H1 (cell line): ENCODE measurements around the gene WASHC2A. TPM values are rescaled to one million over a fixed set of nuclear protein-coding genes. Genes with fewer than 3 reads are reported as not detected.
A peak's percentile ranks its signal among the peaks of the same experiment; 100 is the strongest.

Experiments used
- CTCF ChIA-PET: fragments of 300-600 bp; sonication (Branson Sonifier 250); formaldehyde crosslinking; loops from one replicate; lab custom pipeline; 2021; ENCODE audit not compliant: partially characterized antibody; lab: Charles Lee
- POLR2A ChIA-PET: fragments of 300-600 bp; sonication (Branson Sonifier 250); formaldehyde crosslinking; loops from one replicate; lab custom pipeline; 2021; ENCODE audit warnings: inconsistent platforms; ENCODE audit not compliant: partially characterized antibody; lab: Charles Lee
- DNase-seq, 2 experiments: peaks; one replicate each; pipeline versions ENCODE4 v3.0.0 to v3.0.0-alpha.2; 2010 to 2022; ENCODE audit warnings: low spot score in 2 of 2, low read depth in 1 of 2, mixed read lengths in 1 of 2
- FAIRE-seq: peaks from 2 replicates; lab custom pipeline; 2011; peaks lifted over from hg19 to GRCh38; lab: Jason Lieb, UNC
- H2AFZ ChIP-seq: 2 replicates; pipeline ENCODE4 v1.8.1; 2012; ENCODE audit warnings: low read length, inconsistent platforms
- H2AK5ac ChIP-seq: 2 replicates; pipeline ENCODE4 v1.6.1; 2013; ENCODE audit warnings: low read depth, low read length
- H2BK120ac ChIP-seq: replicated peaks from 2 replicates; pipeline ENCODE3; 2013; ENCODE audit warnings: low read depth, low read length, inconsistent platforms
- H2BK12ac ChIP-seq: 2 replicates; pipeline ENCODE4 v1.6.1; 2013; ENCODE audit warnings: low read depth, low read length
- H2BK15ac ChIP-seq: 2 replicates; pipeline ENCODE4 v1.6.1; 2013; ENCODE audit warnings: low read length
- H2BK20ac ChIP-seq: 2 replicates; pipeline ENCODE4 v1.6.1; 2013; ENCODE audit warnings: low read length
- H2BK5ac ChIP-seq: 2 replicates; pipeline ENCODE4 v1.6.1; 2013; ENCODE audit warnings: low read depth, low read length
- H3K14ac ChIP-seq: 2 replicates; pipeline ENCODE4 v1.6.1; 2013; ENCODE audit warnings: inconsistent platforms; ENCODE audit not compliant: insufficient read length
- H3K18ac ChIP-seq: 2 replicates; pipeline ENCODE4 v1.6.1; 2013; ENCODE audit warnings: low read length; ENCODE audit errors: extremely low read depth
- H3K23ac ChIP-seq: 2 replicates; pipeline ENCODE4 v1.6.1; 2013; ENCODE audit warnings: inconsistent platforms; ENCODE audit not compliant: insufficient read length
- H3K23me2 ChIP-seq: 2 replicates; pipeline ENCODE4 v1.6.1; 2013; ENCODE audit warnings: low read depth, low read length
- H3K27ac ChIP-seq: 2 replicates; pipeline ENCODE4 v1.6.1; 2011; ENCODE audit warnings: low read depth, low read length, inconsistent platforms
- H3K27me3 ChIP-seq, 4 experiments: replicated peaks in 1 of 4; 1 replicate in 1 of 4; 2 replicates in 3 of 4; pipeline versions ENCODE4 v1.6.1 to v1.8.1; 2011 to 2013; ENCODE audit warnings: low read length in 3 of 4, mild to moderate bottlenecking in 3 of 4, inconsistent platforms in 2 of 4, mixed read lengths in 2 of 4, moderate library complexity in 1 of 4; ENCODE audit not compliant: control insufficient read depth in 3 of 4, insufficient read depth in 3 of 4; ENCODE audit errors: extremely low read depth in 1 of 4
- H3K36me3 ChIP-seq, 4 experiments: 2 replicates each; pipeline versions ENCODE4 v1.6.1 to v1.8.1; 2011 to 2013; ENCODE audit warnings: mild to moderate bottlenecking in 4 of 4, low read length in 3 of 4, moderate library complexity in 2 of 4, control low read depth in 1 of 4, inconsistent platforms in 1 of 4; ENCODE audit not compliant: insufficient read depth in 4 of 4, control insufficient read depth in 2 of 4
- H3K4ac ChIP-seq: replicated peaks from 2 replicates; pipeline ENCODE3; 2013; ENCODE audit warnings: low read length, low read depth, mixed read lengths, inconsistent platforms; ENCODE audit not compliant: insufficient read length
- H3K4me1 ChIP-seq, 4 experiments: replicated peaks in 1 of 4; 1 replicate in 1 of 4; 2 replicates in 3 of 4; pipeline versions ENCODE4 v1.6.1 to v1.8.1; 2011 to 2013; ENCODE audit warnings: low read length in 3 of 4, inconsistent platforms in 2 of 4, mixed read lengths in 1 of 4; ENCODE audit not compliant: insufficient read depth in 4 of 4, control insufficient read depth in 3 of 4
- H3K4me2 ChIP-seq, 2 experiments: 2 replicates each; pipeline versions ENCODE4 v1.6.1 to v1.8.1; 2011 to 2013; ENCODE audit warnings: low read depth in 2 of 2, low read length in 2 of 2, control low read depth in 1 of 2, inconsistent platforms in 1 of 2, mild to moderate bottlenecking in 1 of 2; ENCODE audit not compliant: insufficient read depth in 1 of 2
- H3K4me3 ChIP-seq, 4 experiments: fragments of 200-600, 300-600 bp in 1 of 4; sonication (generic), shearing (Covaris generic), sonication (Bioruptor Twin) in 1 of 4; 2 replicates each; pipeline versions ENCODE4 v1.5.1 to v1.8.1; 2011 to 2016; ENCODE audit warnings: low read length in 4 of 4, low read depth in 3 of 4, control low read depth in 2 of 4, inconsistent platforms in 2 of 4, mild to moderate bottlenecking in 2 of 4, mixed read lengths in 1 of 4, moderate library complexity in 1 of 4; ENCODE audit not compliant: insufficient read depth in 2 of 4; ENCODE audit errors: extremely low read depth in 1 of 4
- H3K56ac ChIP-seq: replicated peaks from 2 replicates; pipeline ENCODE3; 2013; ENCODE audit warnings: low read depth, mild to moderate bottlenecking, mixed read lengths, low read length, inconsistent platforms; ENCODE audit not compliant: insufficient read length
- H3K79me1 ChIP-seq: 2 replicates; pipeline ENCODE4 v1.6.1; 2013; ENCODE audit warnings: low read depth, low read length, control low read depth
- H3K79me2 ChIP-seq, 2 experiments: 2 replicates each; pipeline versions ENCODE4 v1.6.1 to v1.8.1; 2012 to 2013; ENCODE audit warnings: low read length in 2 of 2, mild to moderate bottlenecking in 2 of 2, inconsistent platforms in 1 of 2; ENCODE audit not compliant: insufficient read depth in 2 of 2, control insufficient read depth in 1 of 2
- H3K9ac ChIP-seq, 4 experiments: replicated peaks in 1 of 4; 1 replicate in 1 of 4; 2 replicates in 3 of 4; pipeline versions ENCODE4 v1.6.1 to v1.8.1; 2011 to 2013; ENCODE audit warnings: low read depth in 3 of 4, low read length in 3 of 4, control low read depth in 2 of 4, mild to moderate bottlenecking in 2 of 4, moderate library complexity in 2 of 4, inconsistent platforms in 1 of 4; ENCODE audit errors: extremely low read depth in 1 of 4
- H3K9me3 ChIP-seq, 2 experiments: 2 replicates each; pipeline versions ENCODE4 v1.6.1 to v1.8.1; 2012 to 2013; ENCODE audit warnings: mild to moderate bottlenecking in 2 of 2, moderate library complexity in 2 of 2, control low read depth in 1 of 2, inconsistent platforms in 1 of 2, low read depth in 1 of 2, low read length in 1 of 2, mixed read lengths in 1 of 2; ENCODE audit not compliant: insufficient read depth in 2 of 2
- H4K20me1 ChIP-seq, 2 experiments: replicated peaks in 1 of 2; 2 replicates each; pipeline versions ENCODE3 to v1.8.1; 2011 to 2013; ENCODE audit warnings: inconsistent platforms in 2 of 2, low read length in 2 of 2, mild to moderate bottlenecking in 1 of 2; ENCODE audit not compliant: insufficient read depth in 2 of 2, control insufficient read depth in 1 of 2
- H4K5ac ChIP-seq: 2 replicates; pipeline ENCODE4 v1.6.1; 2013; ENCODE audit warnings: low read length, low read depth, mixed read lengths, inconsistent platforms; ENCODE audit not compliant: insufficient read length
- H4K8ac ChIP-seq: 2 replicates; pipeline ENCODE4 v1.8.0; 2013; ENCODE audit warnings: mild to moderate bottlenecking, moderate library complexity, low read length, inconsistent platforms; ENCODE audit not compliant: insufficient read depth; ENCODE audit errors: extremely low read depth
- H4K91ac ChIP-seq: replicated peaks from 2 replicates; pipeline ENCODE3; 2013; ENCODE audit warnings: low read length, mixed read lengths, inconsistent platforms; ENCODE audit not compliant: insufficient read length
- BRCA1 ChIP-seq: IDR thresholded peaks from 2 replicates; pipeline ENCODE4 v1.6.1; 2012; ENCODE audit warnings: low read depth, low read length, improper control_type of control experiment
- SAP30 ChIP-seq: fragments of 300-600 bp; sonication (generic); IDR thresholded peaks from 2 replicates; pipeline ENCODE4 v1.7.1; 2012; ENCODE audit warnings: low read length, moderate library complexity, mild to moderate bottlenecking, inconsistent platforms; ENCODE audit not compliant: insufficient read depth, insufficient replicate concordance
- SP1 ChIP-seq: IDR thresholded peaks from 2 replicates; pipeline ENCODE4 v1.6.1; 2011; ENCODE audit warnings: low read depth, low read length
- SRF ChIP-seq: IDR thresholded peaks from 2 replicates; pipeline ENCODE4 v1.6.1; 2011; ENCODE audit warnings: mild to moderate bottlenecking, low read depth, low read length, moderate library complexity
- TAF7 ChIP-seq: optimal IDR thresholded peaks from 2 replicates; pipeline ENCODE3; 2011; ENCODE audit warnings: low read depth, mild to moderate bottlenecking, inconsistent platforms, low read length, moderate library complexity, borderline replicate concordance
- ZNF274 ChIP-seq: IDR thresholded peaks from 2 replicates; pipeline ENCODE4 v1.7.0; 2012; ENCODE audit warnings: low read length, borderline replicate concordance; ENCODE audit errors: extremely low read depth
- WGBS, 2 experiments: shearing (Covaris generic) in 1 of 2; methylation state at CpG; one replicate each; pipeline versions ENCODE4 v1.1.6 to v1.1.7; 2013 to 2015; ENCODE audit warnings: low lambda C conversion rate in 2 of 2, mixed read lengths in 2 of 2, inconsistent platforms in 1 of 2, low coverage in 1 of 2, missing lambda C conversion rate in 1 of 2; ENCODE audit not compliant: insufficient replicate concordance in 2 of 2, insufficient coverage in 1 of 2, insufficient read length in 1 of 2; ENCODE audit errors: extremely low coverage in 1 of 2, missing lambda C conversion rate in 1 of 2; 5-methylcytosine and 5-hydroxymethylcytosine counted together
- polyA plus RNA-seq, 7 experiments: library from polyadenylated mRNA; depleted of rRNA in 3 of 7; stranded (reverse) in 5 of 7; unstranded in 2 of 7; fragments of >200 nt in 5 of 7; fragments of 200-250 nt in 2 of 7; gene quantifications; 1 replicate in 5 of 7; 2 replicates in 1 of 7; 4 replicates in 1 of 7; pipeline versions ENCODE4 v1.2.1 to v1.2.3, GENCODE V29; 2011 to 2013; ENCODE audit warnings: missing spikeins in 2 of 7, mixed read lengths in 2 of 7
- total RNA-seq: library from RNA; stranded (reverse); fragmentation: NEBNext Ultra II Directional; extraction: Animal tissue kit (Norgen Biotek cat#: 25700); gene quantifications from 2 replicates; pipeline ENCODE4 v1.2.1, GENCODE V29; 2021

Gene WASHC2A
- total and polyA plus RNA-seq, 2 of the 8 experiments (the other 6 are each of a cell fraction or from before 2014, with no cell fraction given), result 7.5 to 29.7 TPM

GRCh38 chr10:50025627-50026026 is 42.1 kb upstream of the WASHC2A start:
- Histone ChIP-seq H4K91ac (no peak overlapping the region), H3K79me1 (0 out of 2 replicates have a peak, but pooled peaks cover 2% of the 10 kb centered on the region)
- TF ChIP-seq ZNF274 (no peak), SP1 (no peak), SAP30 (no peak), TAF7 (no peak), BRCA1 (no peak), SRF (no peak)
- TF ChIP-seq, all 59 proteins: peak for 0
- no peak overlapping the region for H3K27ac ChIP-seq
- no peak overlapping the region for H2BK12ac ChIP-seq
- no peak overlapping the region for H2AFZ ChIP-seq
- CTCF ChIA-PET, result no interaction called here
- H3K4ac ChIP-seq, result no peak overlapping the region
- H3K23me2 ChIP-seq, result no peaks in the 10 kb centered on the region
- no peak overlapping the region for H4K5ac ChIP-seq
- no peaks in the 10 kb centered on the region for H3K4me1 ChIP-seq
- 89% methylated on average over 14 of the region's 14 CpGs; no CpG with 5 or more reads in 1 of the 2 experiments for WGBS, 2 experiments
- H4K8ac ChIP-seq, result peak overlapping the region; percentile 51; the same call in 1 of the 2 replicates
- no peak overlapping the region for H3K14ac ChIP-seq
- no peak overlapping the region for H3K9ac ChIP-seq
- no peak overlapping the region for H3K4me2 ChIP-seq
- FAIRE-seq (no peak), DNase-seq (peak in 1 of 2 experiments; percentile 26)
- no peak overlapping the region for H2BK5ac ChIP-seq
- POLR2A ChIA-PET, result no interaction called here
- no peak overlapping the region for H2BK20ac ChIP-seq
- no peak overlapping the region for H3K23ac ChIP-seq
- H2BK120ac ChIP-seq, result no peak overlapping the region
- peaks cover 0 to 5% of the 10 kb centered on the region in 2 experiments; a peak in 1 of 4 replicates for H3K9me3 ChIP-seq
- H3K56ac ChIP-seq, result no peak overlapping the region
- no peaks in the 10 kb centered on the region for H3K27me3 ChIP-seq
- H3K79me2 ChIP-seq, result no peaks in the 10 kb centered on the region
- no peaks in the 10 kb centered on the region for H3K36me3 ChIP-seq
- no peak overlapping the region for H3K4me3 ChIP-seq
- H2BK15ac ChIP-seq, result no peak overlapping the region
- H2AK5ac ChIP-seq, result 0 out of 2 replicates have a peak overlapping the region, but pooled peaks have one; percentile 90
- no peaks in the 10 kb centered on the region for H4K20me1 ChIP-seq
- no peak overlapping the region for H3K18ac ChIP-seq
